NCI-H1105 (cell line): ENCODE measurements around the gene GULP1.
A peak's percentile ranks its signal among the peaks of the same experiment; 100 is the strongest.
"Not testable (repeated sequence)": the region's sequence is repeated elsewhere in the genome, so short reads cannot be mapped to it uniquely, and the experiment has no call there.

Source experiments
- DNase-seq: peaks from one replicate; lab custom pipeline; 2025; lab: John Stamatoyannopoulos, UW

GULP1 gene

DNA sequence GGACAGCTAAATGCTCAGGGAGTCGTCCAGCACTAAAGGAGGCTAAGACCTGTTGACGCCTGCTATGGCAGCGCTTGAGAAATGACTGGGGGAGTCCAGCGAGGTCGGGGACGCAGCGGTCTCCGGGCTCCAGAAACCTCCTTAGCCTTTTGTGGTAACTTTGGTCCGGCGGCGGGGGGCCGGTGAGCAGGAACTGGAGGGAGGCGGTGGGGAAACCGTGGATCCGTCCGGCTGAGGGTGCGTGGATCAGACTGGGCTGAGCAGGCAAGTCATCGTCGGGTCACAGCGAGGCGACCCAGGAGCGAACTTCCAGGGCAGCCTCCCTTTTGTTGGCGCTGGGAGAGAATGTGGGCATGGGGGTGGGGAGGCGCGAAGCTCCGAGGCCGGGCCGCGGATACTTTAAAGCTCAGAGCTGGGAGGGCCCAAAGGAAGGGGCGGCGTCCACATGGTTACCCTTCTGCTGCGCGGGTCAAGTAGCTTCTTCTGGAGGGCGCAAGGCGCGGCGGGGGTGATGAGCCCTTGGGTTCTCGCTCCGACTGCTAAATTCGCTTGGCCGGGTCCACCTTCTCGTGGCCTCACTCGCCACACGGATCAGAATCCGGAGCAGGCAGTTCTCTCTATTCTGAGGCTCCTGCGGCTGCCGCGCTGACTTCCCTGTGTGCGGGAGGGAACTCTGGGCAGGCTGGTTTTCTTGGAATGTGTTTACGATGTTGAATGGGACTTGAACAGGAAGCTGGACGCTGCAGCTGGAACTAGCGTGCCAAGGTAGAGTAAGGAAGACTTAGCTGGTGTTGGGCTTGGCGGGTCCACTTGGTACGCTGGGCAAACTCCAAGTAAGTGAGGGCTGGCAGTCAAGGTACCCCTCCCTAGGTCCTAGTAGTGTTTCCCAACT, 920 bp downstream of the GULP1 start:
- DNase-seq = no peak

DNA sequence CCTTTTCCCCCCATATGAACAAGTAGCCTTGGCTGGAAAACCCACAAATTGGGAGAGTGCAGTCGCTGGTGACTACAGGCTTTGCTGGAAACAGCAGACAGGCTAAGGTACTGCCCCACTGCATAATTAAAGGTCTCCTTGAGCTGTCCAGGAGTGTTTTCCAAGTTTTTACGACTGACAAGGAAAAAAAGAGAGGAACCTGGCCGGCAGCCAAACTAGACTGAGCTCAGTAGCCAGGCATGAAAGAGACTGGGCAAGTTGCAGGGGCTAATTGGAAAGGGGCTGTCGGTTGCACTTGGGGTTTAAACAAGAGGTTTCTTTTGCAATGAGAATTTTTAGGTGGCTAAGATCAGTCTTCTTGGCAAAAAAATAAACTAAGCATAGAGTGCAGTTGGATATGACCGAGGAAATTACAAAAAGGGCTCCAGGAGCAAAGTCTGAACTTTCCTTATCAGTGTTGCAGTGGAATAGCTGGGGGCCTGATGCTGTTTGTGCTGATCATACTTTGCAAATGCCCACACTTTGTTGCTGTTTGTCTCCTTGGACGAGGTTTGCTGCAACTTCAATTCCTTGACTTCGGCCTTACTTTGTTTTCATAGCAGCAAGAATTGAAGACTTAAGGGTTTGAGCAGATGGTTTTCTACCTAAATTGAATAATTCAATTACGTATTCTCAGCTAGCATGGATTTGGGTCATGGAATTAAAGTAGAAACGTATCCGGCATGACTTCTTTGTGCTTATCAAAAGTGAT, 2.1 kb downstream of the GULP1 start:
- DNase-seq = peak; percentile 65

DNA sequence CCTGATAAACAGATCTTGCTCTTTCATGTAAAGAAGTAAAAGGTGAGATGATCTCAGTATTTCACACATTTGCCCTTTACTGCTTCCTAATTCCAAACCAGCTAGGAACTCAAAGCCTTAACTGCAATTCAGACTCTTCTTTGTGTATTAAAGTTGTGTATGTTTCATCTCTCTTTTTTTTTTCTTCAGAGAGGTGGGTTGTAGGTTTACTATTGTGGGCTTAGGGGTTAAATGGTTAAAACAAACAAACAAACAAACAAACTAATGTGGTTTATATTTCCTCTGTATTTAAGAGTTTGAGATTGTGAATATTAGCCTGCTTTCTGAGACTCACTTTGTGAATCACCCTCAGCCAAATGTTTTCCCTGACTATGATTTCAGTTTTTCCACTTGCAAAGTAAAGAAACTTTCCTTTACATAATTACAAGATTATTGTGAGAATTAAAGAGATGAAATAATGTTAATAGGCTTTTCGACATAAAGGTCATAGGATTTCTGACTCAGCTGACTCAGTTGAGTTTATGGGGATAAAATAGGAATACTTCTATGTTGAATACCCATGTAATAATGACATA, 2.8 kb downstream of the GULP1 start:
- DNase-seq = no peak

DNA sequence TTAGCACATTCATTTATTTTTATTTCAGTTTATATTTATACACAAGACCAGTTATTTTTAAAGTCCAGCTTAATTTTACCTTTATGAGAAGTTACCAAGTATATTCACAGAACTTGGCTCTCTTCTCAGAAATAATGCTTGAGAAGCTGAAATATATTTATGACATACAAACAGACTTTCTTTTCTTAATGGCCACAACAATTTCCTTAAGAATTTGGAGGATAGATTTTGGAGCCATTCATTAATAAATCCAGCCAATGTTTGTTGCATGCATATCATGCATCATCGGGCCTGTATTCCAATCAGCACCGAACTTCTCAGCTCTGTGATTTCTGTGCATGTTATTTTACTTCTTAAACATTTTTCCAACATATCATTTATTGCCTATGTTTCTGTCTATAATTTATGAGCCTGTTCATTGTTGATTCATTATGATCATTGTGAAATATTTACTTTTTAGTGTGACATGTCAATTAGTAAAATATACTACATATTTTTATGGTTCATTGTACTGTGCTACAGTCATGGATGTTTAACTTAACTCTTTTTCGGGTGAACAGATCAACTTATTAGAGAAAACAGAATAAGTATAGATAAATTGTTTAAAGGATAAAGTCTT, 3.5 kb downstream of the GULP1 start:
- DNase-seq = no peak

DNA sequence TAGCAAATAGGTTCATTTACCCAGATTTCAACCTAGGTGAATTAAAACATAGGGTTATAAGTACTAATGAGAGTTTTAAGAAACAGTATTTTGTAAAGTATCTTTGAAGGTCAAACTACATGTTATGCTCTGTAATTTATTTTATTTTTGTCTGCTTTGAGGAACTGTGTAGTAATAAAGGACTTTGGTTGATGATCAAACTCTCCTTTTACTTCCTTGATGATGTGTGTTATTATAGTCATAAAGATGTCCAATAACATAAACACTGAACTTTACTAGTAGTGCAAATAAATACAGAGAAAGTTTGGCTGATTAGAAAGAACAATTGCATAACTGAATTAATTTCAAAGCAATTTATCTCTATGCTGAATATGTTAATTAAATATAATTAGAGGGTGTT, 6.3 kb downstream of the GULP1 start:
- DNase-seq = no peak

DNA sequence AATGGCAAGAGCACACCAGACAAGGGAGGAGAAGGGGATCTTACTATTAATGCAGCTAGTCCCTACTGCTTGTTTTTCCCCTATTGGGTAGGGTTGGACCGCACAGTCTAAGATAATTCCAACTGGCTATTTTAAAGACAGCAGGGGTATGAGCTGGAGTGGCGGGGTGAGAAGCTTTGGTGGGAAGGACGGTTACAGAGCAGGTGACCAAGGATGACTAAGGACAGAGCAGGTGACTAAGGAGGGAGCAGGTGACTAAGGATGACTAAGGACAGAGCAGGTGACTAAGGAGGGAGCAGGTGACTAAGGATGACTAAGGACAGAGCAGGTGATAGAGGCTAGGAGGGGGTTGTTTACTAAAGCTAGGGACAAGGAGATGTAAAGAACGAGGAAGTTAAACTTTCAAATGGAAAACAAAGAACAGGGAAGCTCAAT, 7.3 kb downstream of the GULP1 start:
- not testable (repeated sequence) for DNase-seq

DNA sequence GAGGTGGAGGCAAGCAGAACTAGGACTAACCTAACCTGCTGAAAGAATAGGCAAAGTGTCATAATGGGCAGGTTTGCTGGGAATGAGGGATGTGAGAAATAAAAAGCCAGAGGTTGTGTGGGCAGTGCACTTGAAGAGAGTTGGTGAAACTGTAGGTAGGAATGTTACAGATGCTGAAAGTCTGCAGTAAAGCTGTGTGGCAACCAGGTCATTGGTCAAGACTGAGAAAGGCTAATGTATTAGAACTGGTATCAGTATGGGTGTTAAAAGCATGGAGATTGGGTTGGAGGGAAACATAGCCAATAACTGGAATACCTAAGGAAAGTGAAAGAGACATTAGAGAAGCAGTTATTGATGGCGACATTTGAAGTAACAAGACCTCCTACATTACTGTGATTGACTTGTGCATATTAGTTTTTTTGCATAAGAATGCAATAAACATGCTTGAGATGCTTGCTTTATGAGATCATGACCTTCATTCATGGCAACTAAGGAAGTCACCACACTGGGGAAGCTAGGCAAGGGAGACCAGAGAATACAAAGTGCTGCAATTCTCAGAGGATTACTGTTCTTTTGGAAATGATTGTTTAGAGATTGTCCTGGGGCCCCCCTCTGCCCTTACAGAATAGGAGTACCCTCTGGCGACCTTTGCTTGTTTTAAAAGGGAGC, 11.8 kb downstream of the GULP1 start:
- DNase-seq = no peak

DNA sequence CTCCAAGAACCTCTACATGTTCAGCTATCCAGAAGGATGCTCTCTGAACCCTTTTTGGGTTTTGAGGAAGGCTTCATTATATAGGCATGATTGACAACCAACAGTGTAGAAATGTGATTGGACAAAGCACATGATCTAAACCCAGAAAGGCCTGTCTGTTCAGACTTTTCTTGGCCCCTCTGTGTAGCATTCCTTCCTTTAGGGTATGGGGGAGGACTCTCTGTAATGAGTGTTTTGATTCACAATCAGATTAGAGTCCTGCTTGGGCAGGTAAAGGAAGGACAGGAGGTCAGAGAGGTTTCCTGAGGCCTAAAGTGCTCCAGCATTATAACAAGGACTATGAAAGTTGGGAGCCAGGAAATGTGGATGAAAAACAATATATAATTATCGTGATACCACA, 13.6 kb downstream of the GULP1 start:
- DNase-seq = no peak

DNA sequence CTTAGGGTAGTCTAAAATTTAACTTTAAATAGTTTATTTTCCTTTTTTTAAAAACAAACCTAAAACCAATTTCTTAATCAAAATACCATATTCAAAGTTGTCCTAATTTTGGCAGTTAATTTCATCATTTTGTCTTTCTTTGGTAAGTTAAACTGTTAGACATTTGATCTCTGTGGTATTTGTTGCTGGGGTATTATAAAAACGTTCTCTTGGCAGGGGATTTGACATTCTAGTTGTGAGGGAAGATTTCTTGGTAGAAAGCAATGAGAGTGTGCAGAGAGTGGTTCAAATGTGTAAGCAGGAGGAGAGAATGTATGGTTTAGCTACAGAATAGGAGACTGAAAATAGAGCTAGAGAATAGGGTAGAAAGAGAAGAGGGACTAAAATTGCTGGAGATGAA, 14.6 kb downstream of the GULP1 start:
- no peak for DNase-seq

DNA sequence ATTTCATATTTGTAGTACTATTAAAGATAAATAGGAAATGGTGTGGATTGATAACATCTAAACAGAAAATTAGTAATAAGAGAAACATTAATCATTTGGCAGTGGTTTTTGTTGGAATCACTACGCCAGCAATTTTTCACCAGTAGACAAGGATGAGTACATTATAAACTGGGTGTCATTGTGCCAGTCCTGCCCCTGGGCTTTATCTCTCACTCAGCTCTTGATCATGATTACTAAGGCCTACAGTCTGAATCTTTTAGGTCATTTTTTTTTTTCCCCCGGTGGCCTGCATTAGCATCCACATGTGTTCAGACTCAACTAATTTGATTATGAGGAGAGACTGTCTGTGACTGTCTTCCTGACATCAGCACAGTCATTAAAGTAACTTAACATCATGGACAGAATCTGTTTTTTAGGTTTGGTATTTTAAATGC, 16.2 kb downstream of the GULP1 start:
- no peak for DNase-seq

DNA sequence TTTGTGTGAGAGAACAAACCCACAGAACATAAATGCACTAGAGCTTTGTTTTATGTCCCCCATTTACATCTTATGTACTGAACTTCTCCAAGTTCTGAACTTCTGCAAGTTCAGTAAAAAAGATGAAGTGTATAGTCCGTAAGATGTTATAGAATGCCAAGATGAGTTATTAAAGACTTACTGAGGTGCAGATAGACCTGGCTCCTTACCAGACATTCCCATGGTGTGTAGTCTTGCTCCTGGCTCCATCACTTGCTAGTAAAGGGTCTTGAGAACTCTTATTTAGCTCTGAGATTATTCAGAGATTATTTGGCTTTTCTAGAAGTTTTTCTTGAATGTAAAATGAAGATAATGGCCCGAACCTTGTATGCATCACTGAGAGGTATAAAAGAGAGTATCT, 16.8 kb downstream of the GULP1 start:
- no peak for DNase-seq

DNA sequence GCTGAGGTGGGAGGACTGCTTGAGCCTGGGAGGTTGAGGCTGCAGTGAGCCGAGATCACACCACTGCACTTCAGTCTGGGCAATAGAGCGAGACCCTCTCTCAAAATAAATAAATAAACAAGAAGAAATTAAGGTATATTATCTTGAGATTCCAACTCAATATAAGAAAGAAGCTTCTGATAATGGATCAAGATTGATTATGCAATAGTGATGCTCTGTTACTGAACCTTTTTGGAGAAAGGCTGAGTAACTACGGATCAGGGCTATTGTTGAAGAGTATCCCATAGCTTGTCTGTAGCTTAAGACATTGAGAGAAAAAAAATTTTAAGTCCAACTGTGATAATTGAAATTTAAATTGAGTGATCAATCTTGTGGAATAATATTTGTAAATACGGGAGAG, 17.7 kb downstream of the GULP1 start:
- DNase-seq = no peak

DNA sequence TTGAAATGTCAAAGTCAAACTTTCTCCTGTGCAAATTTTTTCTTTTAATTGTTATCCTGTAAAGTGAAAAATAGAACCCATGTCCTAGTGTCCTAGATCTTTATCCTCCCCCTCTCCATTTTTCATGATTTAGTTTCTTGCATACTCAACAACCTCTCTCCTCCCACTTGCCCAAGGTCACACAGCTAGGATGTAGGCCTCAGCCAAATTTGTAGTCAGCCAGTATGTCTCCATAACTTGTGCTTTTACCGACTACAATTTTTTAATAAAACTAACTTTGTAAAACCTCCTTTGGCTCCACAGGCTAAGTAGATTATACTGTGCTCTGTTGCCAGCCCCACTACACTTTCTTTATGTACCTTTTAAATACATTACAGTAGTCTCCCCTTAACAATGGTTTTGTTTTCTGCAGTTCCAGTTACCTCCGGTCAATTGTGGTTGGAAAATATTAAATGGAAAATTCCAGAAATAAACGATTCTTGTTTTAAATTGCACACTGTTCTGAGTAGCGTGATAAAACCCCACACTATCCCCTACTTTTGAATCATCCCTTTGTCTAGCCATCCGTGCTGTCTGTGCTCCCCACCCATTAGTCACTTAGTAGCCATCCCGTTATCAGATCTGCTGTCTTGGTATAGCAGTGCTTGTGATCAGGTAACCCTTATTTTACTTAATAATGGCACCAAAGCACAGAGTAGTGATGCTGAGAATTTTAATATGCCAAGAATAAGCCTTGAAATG, 22.8 kb downstream of the GULP1 start:
- no peak for DNase-seq

DNA sequence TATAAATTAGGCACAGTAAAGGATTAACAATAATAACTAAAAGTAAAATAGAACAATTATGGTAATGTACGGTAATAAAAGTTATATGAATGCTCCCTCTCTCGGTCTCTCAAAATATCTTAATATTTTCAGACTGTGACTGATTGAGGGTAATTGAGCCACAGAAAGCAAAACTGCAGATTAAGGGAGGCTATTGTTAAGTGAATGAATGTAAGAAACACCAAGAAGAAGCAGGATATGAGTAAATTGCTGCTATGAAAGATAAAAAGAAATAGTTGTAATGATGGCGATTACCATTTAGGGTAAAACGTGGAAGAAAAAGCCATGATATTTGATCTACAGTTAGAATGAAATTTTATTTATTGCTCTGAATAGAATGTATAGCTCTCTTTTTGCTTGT, 24.1 kb downstream of the GULP1 start:
- no peak for DNase-seq

DNA sequence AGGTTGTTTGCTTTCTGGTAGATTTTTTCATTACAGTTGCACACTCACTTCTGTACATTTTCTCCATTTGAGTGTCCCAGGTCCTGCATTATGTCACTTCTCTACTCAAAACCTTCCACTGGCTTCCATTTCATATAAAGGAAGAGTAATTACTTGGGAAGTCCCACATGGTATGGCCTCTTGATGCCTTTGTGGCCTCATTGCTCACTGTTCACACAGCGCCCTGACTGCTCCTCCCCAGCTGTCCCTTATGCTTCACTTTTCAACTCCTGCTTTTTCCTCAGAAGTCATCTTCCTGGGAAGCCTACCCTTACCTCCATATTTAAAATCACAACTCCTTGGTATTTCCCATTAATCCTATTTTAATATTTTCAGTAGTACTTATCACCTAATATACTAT, 24.7 kb downstream of the GULP1 start:
- no peak for DNase-seq

DNA sequence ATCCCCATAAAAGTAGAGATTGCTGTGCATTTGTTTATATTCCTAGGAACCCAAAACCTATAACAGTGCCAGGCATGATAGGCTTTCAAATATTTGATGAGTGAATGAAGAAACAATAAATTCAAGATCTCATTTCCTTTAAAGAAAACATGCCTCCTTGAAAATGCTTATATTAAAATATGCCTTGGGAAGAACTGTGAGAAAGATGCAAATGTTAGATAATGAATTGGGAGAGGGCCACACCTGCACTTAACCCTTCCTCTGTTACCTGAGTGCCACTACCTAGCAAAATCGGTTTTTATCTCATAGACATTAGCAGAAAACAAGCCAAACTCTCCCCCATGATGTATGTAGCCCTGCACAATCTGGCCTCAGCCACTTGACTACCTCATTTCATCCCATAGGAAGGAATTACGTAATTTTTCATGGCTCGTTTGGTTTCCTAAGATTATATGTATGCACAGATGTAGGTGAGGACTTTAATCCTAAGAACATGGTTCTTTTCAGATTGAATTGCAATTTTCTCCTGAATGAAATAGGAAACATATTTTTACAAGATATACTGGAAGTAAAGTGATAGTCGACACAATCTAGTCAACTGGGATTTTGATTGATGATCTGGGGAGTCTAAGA, 25.2 kb downstream of the GULP1 start:
- no peak for DNase-seq

DNA sequence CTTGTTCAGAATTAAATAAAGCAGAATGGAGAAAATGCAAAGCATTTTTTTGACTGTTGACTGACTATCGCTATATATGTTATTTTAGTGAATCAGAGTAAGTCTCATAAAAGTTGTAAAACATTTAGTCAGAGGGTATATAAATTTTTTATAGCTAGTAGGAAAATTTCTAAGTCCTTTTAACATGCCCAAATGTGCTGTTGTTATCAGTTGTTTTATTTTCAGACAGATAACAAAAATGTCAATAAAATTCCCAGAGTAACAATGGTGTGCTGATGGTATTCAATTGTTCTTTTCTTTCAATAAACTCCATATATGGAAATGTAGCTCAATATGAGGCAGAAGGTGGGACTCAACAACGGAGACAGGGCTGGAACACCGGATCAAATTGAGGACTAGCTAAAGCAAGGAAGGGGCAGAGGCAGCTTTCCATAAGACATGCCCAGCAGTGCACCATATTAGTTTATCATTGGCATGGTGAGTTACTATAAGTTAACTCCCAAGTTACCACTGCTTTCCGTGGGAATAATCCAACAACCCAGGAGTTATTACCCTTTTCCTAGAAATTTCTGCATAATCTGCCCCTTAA, 26.6 kb downstream of the GULP1 start:
- no peak for DNase-seq

DNA sequence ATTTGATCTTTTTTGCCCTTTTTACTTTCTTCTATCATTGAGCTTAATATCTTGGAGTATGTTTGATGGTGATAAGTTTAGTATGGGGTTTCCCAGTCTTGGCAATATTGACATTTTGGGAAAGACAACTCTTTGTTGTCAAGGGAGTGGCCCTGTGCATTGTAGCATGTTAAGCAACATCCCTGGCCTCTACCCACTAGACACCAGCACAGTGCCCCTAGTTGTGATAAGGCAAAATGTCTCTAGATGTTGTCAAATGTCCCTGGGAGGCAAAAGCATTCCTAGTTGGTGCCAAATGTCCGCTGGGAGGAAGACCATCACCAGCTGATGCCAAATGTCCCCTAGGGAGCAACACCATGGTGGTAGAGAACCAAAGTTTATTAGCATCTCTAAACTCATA, 28.2 kb downstream of the GULP1 start:
- DNase-seq = no peak

DNA sequence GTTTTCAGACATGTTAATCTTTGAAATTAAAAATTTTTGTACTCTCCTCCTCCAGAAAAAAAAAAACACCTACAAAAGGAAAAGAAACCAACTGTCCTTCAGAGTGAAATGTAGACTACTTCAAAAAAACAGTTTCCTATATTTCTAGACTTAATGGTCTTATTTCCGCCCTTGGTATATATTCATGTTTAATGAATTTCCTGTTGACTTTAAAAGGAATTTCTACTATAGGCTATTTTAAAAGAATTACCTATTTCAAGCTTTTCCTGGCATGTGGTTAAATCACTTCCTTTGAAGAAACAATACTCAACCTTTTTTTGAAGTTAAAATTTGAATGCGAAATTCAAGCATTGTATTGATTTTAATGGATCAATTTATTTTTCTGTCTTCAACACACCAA, 29.2 kb downstream of the GULP1 start:
- no peak for DNase-seq
